ENCODE measurements around the gene BTC.
A peak's percentile ranks its signal among the peaks of the same experiment; 100 is the strongest.

BTC gene

GRCh38 chr4:74794382-74795010, at the start of gene BTC:
Gene BTC (minus strand): TSS chr4:74794523. CDS start chr4:74794325, 198 bp downstream.
- peak; percentile 38 for TF ChIP-seq CTCF (IDR thresholded peaks at IDR 0.05; ENCODE audit: low read length, missing control alignments)
- H3K4me3 ChIP-seq (replicated peaks; ENCODE audit: low read depth, low read length), result peak within 1 kb of the TSS; percentile 62
- peak; percentile 6 for DNase-seq (ENCODE audit: low read depth)

- no peak overlapping the region for H3K4me3 ChIP-seq (replicated peaks; ENCODE audit: low read depth, low read length)
- no peak for TF ChIP-seq CTCF (IDR thresholded peaks at IDR 0.05; ENCODE audit: low read length, missing control alignments)
- peak; percentile 8 for DNase-seq (ENCODE audit: low read depth)
Observed at GRCh38 chr4:74840936-74841509, 46.7 kb upstream of the BTC start.

- no peak overlapping the region for H3K4me3 ChIP-seq (replicated peaks; ENCODE audit: low read depth, low read length)
- peak; percentile 85 for DNase-seq (ENCODE audit: low read depth)
- no peak for TF ChIP-seq CTCF (IDR thresholded peaks at IDR 0.05; ENCODE audit: low read length, missing control alignments)
Observed at GRCh38 chr4:74838746-74839370, 44.5 kb upstream of the BTC start.

- TF ChIP-seq CTCF (IDR thresholded peaks at IDR 0.05; ENCODE audit: low read length, missing control alignments), result peak; percentile 39
- H3K4me3 ChIP-seq (replicated peaks; ENCODE audit: low read depth, low read length), result no peak overlapping the region
- DNase-seq (ENCODE audit: low read depth), result peak; percentile 10
Observed at GRCh38 chr4:74830928-74831327, 36.6 kb upstream of the BTC start.

GRCh38 chr4:74823194-74823593, 28.9 kb upstream of the BTC start:
- TF ChIP-seq CTCF (IDR thresholded peaks at IDR 0.05; ENCODE audit: low read length, missing control alignments), result no peak
- no peak for DNase-seq (ENCODE audit: low read depth)
- no peak overlapping the region for H3K4me3 ChIP-seq (replicated peaks; ENCODE audit: low read depth, low read length)

- no peak for DNase-seq (ENCODE audit: low read depth)
- no peak for TF ChIP-seq CTCF (IDR thresholded peaks at IDR 0.05; ENCODE audit: low read length, missing control alignments)
- no peak overlapping the region for H3K4me3 ChIP-seq (replicated peaks; ENCODE audit: low read depth, low read length)
Observed at GRCh38 chr4:74822603-74823002, 28.3 kb upstream of the BTC start.
